GM20000 (cell line): ENCODE measurements around the gene CFAP300.

Experiments used
- DNase-seq: peaks from one replicate; pipeline ENCODE4 v3.0.0; 2012; ENCODE audit warnings: low spot score
- CTCF ChIP-seq: IDR thresholded peaks from 2 replicates; pipeline ENCODE4 v1.5.1; 2012; ENCODE audit warnings: mild to moderate bottlenecking, control low read depth; ENCODE audit errors: extremely low read depth, missing control alignments

CFAP300 gene

GRCh38 chr11:102109896-102110760, 62.9 kb downstream of the CFAP300 start, which contains the start of gene YAP1:
Gene YAP1, plus strand, starts transcription at chr11:102110447. Its CDS starts 402 bp downstream, at chr11:102110849.
- peak; percentile 80 for DNase-seq
- no peak for TF ChIP-seq CTCF

- no peak for TF ChIP-seq CTCF
- DNase-seq = no peak
Observed at GRCh38 chr11:102110761-102111010, 63.4 kb downstream of the CFAP300 start.

- DNase-seq = peak; percentile 58
Observed at GRCh38 chr11:102111011-102111786, 64.0 kb downstream of the CFAP300 start.

GRCh38 chr11:102111787-102112508, 64.7 kb downstream of the CFAP300 start:
- TF ChIP-seq CTCF = no peak
- no peak for DNase-seq

More at GRCh38 chr11:102111011-102111786, 64.0 kb downstream of the CFAP300 start:
- no peak for TF ChIP-seq CTCF

GRCh38 chr11:102112509-102112821, 65.2 kb downstream of the CFAP300 start:
- DNase-seq = no peak
- TF ChIP-seq CTCF = no peak

GRCh38 chr11:102114032-102114431, 66.8 kb downstream of the CFAP300 start:
- TF ChIP-seq CTCF = no peak
- DNase-seq = no peak

- no peak for TF ChIP-seq CTCF
- DNase-seq = no peak
Observed at GRCh38 chr11:102115557-102115956, 68.3 kb downstream of the CFAP300 start.
